Stimulated activated CD8-positive, alpha-beta memory T cell treated with anti-CD3 and anti-CD28 coated beads, Interleukin-15, amount 100 ng/mL, for 48 hours (primary cell): Measurements from ENCODE around the gene CBFA2T3.

Experiments
- DNase-seq, 2 donors: peaks; one replicate each; pipeline ENCODE4 v3.0.0-alpha.2; 2020; ENCODE audit warnings: low read depth in 2 of 2

Gene CBFA2T3

GRCh38 chr16:88962478-88963152, 14.4 kb downstream of the CBFA2T3 start:
- DNase-seq = no peak

GRCh38 chr16:88961011-88961410, 16.0 kb downstream of the CBFA2T3 start:
- DNase-seq = no peak

- no peak for DNase-seq
Measured at GRCh38 chr16:88960516-88960915, 16.5 kb downstream of the CBFA2T3 start.

- no peak for DNase-seq
Measured at GRCh38 chr16:88959022-88959421, 18.0 kb downstream of the CBFA2T3 start.

GRCh38 chr16:88957887-88958577, 19.0 kb downstream of the CBFA2T3 start:
- no peak for DNase-seq

GRCh38 chr16:88957433-88957767, 19.6 kb downstream of the CBFA2T3 start:
- DNase-seq = no peak

- no peak for DNase-seq
Measured at GRCh38 chr16:88956546-88957432, 20.2 kb downstream of the CBFA2T3 start.

- DNase-seq = no peak
Measured at GRCh38 chr16:88955906-88956305, 21.1 kb downstream of the CBFA2T3 start.

GRCh38 chr16:88953003-88953690, 23.9 kb downstream of the CBFA2T3 start:
- DNase-seq = no peak

- no peak for DNase-seq
Measured at GRCh38 chr16:88951989-88952388, 25.0 kb downstream of the CBFA2T3 start.

- no peak for DNase-seq
Measured at GRCh38 chr16:88951501-88951900, 25.5 kb downstream of the CBFA2T3 start.

- DNase-seq = no peak
Measured at GRCh38 chr16:88948781-88949490, 28.1 kb downstream of the CBFA2T3 start.

GRCh38 chr16:88945473-88945872, 31.5 kb downstream of the CBFA2T3 start:
- no peak for DNase-seq

GRCh38 chr16:88943741-88944140, 33.3 kb downstream of the CBFA2T3 start:
- no peak for DNase-seq

GRCh38 chr16:88943131-88943664, 33.8 kb downstream of the CBFA2T3 start:
- no peak for DNase-seq

- peak; percentile 28 to 35 for DNase-seq
Measured at GRCh38 chr16:88941913-88942909, 34.8 kb downstream of the CBFA2T3 start.

- no peak for DNase-seq
Measured at GRCh38 chr16:88940862-88941817, 35.9 kb downstream of the CBFA2T3 start.

GRCh38 chr16:88939972-88940861, 36.8 kb downstream of the CBFA2T3 start:
- DNase-seq = no peak
